HL-60 (cell line): ENCODE data around the gene ALDH7A1.
"Not testable (repeated sequence)": the region's sequence is repeated elsewhere in the genome, so short reads cannot be mapped to it uniquely, and the experiment has no call there.

Experiments used
- POLR2AphosphoS5 ChIP-seq: IDR thresholded peaks from 2 replicates; pipeline ENCODE4 v1.6.1; 2012; ENCODE audit warnings: low read depth
- SPI1 ChIP-seq: IDR thresholded peaks from 2 replicates; pipeline ENCODE4 v1.6.1; 2012; ENCODE audit warnings: low read depth, mild to moderate bottlenecking, borderline replicate concordance
- TF ChIP-seq, protein P1 (sequence below): IDR thresholded peaks from one replicate; pipeline ENCODE4 v1.5.1; 2011; ENCODE audit warnings: low read length, control low read depth, inconsistent platforms; ENCODE audit not compliant: insufficient read depth
- TF ChIP-seq, protein P2 (sequence below): IDR thresholded peaks from 2 replicates; pipeline ENCODE4 v1.6.1; 2012; ENCODE audit warnings: low read depth; ENCODE audit not compliant: insufficient replicate concordance

DNA sequence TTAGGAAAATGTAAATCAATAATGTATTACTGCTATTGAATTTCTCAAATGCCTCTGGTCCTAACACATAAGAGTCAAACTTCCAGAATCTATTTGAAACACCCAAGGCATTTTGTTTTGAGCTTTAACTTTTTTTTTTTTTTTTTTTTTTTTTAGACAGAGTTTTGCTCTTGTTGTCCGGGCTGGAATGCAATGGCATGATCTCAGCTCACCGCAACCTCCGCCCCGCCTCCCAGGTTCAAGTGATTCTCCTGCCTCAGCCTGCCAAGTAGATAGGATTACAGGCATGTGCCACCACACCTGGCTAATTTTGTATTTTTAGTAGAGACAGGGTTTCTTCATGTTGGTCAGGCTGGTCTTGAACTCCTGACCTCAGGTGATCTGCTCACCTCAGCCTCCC, 75.8 kb downstream of the ALDH7A1 start:
- TF ChIP-seq, protein P1, sequence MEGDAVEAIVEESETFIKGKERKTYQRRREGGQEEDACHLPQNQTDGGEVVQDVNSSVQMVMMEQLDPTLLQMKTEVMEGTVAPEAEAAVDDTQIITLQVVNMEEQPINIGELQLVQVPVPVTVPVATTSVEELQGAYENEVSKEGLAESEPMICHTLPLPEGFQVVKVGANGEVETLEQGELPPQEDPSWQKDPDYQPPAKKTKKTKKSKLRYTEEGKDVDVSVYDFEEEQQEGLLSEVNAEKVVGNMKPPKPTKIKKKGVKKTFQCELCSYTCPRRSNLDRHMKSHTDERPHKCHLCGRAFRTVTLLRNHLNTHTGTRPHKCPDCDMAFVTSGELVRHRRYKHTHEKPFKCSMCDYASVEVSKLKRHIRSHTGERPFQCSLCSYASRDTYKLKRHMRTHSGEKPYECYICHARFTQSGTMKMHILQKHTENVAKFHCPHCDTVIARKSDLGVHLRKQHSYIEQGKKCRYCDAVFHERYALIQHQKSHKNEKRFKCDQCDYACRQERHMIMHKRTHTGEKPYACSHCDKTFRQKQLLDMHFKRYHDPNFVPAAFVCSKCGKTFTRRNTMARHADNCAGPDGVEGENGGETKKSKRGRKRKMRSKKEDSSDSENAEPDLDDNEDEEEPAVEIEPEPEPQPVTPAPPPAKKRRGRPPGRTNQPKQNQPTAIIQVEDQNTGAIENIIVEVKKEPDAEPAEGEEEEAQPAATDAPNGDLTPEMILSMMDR, result not testable (repeated sequence)
- TF ChIP-seq, protein P2, sequence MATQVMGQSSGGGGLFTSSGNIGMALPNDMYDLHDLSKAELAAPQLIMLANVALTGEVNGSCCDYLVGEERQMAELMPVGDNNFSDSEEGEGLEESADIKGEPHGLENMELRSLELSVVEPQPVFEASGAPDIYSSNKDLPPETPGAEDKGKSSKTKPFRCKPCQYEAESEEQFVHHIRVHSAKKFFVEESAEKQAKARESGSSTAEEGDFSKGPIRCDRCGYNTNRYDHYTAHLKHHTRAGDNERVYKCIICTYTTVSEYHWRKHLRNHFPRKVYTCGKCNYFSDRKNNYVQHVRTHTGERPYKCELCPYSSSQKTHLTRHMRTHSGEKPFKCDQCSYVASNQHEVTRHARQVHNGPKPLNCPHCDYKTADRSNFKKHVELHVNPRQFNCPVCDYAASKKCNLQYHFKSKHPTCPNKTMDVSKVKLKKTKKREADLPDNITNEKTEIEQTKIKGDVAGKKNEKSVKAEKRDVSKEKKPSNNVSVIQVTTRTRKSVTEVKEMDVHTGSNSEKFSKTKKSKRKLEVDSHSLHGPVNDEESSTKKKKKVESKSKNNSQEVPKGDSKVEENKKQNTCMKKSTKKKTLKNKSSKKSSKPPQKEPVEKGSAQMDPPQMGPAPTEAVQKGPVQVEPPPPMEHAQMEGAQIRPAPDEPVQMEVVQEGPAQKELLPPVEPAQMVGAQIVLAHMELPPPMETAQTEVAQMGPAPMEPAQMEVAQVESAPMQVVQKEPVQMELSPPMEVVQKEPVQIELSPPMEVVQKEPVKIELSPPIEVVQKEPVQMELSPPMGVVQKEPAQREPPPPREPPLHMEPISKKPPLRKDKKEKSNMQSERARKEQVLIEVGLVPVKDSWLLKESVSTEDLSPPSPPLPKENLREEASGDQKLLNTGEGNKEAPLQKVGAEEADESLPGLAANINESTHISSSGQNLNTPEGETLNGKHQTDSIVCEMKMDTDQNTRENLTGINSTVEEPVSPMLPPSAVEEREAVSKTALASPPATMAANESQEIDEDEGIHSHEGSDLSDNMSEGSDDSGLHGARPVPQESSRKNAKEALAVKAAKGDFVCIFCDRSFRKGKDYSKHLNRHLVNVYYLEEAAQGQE, result not testable (repeated sequence)
- not testable (repeated sequence) for TF ChIP-seq SPI1, POLR2AphosphoS5
